Stimulated activated CD4-positive, alpha-beta T cell treated with anti-CD3 and anti-CD28 coated beads, Interleukin-1b, Interleukin-23, amount 100 ng/mL, for 1 hour (primary cell): Measurements from ENCODE around the gene SLC15A3.

Experiments
- DNase-seq, 2 donors: peaks; one replicate each; pipeline ENCODE4 v3.0.0-alpha.2; 2020; ENCODE audit warnings: low read depth in 2 of 2

Gene SLC15A3

DNA sequence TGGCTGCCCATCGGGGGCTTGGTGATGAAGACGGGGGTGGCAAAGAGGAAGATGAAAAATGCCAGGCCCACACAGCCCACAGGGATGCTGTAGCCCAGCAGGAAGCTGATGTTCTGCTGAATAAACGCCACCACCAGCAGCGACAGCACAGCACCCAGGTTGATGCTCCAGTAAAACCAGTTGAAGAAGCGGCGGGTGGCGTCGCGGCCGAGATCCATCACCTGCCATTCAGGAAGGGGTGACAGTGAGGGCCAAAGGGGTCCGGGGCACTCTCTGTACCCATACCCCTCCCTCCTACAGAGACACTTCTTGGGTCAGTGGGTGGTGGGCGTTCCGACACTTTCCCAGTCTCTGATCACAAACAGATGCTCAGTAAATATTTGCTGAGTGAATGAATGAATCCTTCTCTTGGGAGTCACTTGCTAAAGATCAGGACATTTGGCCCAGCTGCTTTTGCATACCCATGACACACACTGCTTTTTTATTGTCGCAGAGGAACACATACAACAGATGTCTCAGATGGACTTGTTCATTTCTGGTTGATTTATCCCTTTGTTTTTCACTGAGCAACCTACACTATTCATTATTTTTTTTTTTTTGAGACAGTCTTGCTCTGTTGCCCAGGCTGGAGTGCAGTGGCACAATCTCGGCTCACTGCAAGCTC, 5.2 kb downstream of the SLC15A3 start:
- DNase-seq: no peak

GRCh38 chr11:60945295-60945667, 6.7 kb downstream of the SLC15A3 start:
- DNase-seq: no peak

GRCh38 chr11:60944490-60945294, 7.3 kb downstream of the SLC15A3 start:
- DNase-seq: no peak

DNA sequence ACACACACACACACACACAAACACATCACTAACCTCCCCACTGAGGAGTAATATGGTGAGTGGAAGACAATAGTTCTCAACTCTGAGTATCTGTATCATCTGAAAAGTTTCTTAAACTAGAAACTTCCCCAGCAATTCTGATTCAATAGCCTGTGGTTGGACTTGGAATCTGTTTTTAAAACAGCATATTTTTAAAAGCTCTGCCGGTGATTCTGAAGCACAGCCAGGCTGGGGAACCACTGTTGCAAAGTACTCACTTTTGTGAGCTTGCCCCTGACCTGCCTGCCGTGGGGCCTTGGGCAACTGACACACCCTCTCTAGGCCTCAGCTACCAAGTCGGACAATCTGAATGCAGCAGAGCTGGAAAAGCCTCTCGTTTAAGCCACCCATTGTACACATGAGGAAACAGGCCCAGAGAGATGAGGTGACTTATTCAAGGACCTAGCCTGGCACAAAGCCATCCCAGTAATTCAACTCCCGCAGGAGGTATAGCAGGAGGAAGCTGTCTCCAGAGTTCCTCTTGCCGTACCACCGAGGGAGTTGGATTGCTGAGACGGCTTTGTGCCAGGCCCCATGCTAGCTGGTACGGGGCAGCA, 8.9 kb downstream of the SLC15A3 start:
- no peak for DNase-seq

- no peak for DNase-seq
Observed at GRCh38 chr11:60942219-60942618, 9.8 kb downstream of the SLC15A3 start.

- DNase-seq: no peak
Observed at GRCh38 chr11:60941371-60942119, 10.4 kb downstream of the SLC15A3 start.

DNA sequence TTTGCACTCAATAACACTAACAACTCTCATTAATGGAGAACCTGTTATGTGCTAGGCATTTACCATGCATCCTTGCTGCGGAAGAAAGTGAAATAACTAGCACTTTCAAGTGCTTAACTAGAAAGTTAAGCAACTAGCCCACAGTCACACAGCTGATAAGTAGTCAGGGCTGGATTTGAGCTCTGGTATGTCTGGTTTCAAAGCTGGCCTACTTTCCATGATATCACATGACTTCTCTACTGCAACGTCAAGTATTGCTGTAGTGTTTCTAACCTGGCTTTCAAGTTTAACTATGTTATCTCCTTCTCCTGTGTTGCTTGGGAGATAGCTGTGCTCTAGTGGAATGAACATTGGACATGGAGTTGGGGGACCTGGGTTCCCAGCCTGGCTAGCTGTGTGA, 12.1 kb downstream of the SLC15A3 start:
- DNase-seq: no peak

- DNase-seq: no peak
Observed at GRCh38 chr11:60939301-60939700, 12.7 kb downstream of the SLC15A3 start.

DNA sequence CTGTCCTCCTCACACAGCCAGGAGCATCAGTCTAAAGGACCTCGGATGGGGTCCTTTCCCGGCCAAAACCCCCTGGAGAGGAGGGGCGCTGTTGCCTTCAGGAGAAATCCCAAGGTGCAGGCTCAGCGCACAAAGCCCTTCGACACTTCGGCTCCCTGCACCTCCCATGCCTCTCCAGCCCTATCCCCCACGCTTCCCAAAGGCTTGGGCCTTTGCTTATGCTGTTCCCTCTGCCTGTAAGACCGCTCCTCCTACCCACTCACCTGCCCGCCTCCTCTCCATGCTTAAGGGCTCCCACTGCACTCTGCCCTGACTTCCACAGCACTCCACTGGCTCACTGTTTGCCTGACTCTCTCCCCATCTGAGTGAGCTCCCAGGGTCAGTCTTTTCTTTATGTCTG, 13.5 kb downstream of the SLC15A3 start:
- no peak for DNase-seq

- DNase-seq: no peak
Observed at GRCh38 chr11:60937811-60938210, 14.2 kb downstream of the SLC15A3 start.

DNA sequence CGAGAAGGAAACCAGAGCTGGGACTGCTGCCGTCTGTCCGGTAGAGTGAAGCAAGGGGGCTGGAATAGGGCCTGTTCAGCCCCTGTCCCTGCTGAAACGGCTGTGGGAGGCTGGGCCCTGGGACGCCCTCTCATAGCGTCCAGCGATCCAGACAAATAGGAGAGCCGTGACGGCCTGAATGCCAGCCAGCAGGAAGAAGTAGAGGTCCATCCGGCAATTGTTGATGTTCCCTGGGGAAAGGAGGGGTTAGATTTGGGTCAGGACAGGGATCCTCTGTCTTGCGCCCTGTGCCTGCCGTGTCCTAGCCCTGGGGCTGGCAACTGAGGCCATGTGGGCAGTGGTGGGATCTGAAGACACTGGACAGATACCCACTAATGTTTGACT, 14.8 kb downstream of the SLC15A3 start:
- DNase-seq: no peak

DNA sequence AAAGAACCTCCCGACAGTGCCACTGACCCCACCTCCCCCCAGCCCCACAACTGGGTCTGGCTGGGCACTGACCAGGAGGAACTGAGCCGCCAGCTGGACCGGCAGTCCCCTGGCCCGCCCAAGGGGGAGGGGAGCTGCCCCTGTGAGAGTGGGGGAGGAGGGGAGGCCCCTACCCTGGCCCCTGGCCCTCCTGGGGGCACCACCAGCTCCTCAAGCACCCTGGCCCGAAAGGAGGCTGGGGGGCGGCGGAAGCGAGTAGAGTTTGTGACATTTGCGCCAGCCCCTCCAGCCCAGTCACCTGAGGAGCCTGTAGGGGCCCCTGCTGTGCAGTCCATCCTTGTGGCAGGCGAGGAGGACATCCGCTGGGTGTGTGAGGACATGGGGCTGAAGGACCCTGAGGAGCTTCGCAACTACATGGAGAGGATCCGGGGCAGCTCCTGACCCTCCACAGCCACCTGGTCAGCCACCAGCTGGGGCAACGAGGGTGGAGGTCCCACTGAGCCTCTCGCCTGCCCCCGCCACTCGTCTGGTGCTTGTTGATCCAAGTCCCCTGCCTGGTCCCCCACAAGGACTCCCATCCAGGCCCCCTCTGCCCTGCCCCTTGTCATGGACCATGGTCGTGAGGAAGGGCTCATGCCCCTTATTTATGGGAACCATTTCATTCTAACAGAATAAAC, 15.4 kb downstream of the SLC15A3 start:
- no peak for DNase-seq

- no peak for DNase-seq
Observed at GRCh38 chr11:60935676-60936442, 16.1 kb downstream of the SLC15A3 start.

- no peak for DNase-seq
Observed at GRCh38 chr11:60934790-60935605, 17.0 kb downstream of the SLC15A3 start.

GRCh38 chr11:60934124-60934789, 17.7 kb downstream of the SLC15A3 start:
- no peak for DNase-seq

GRCh38 chr11:60933416-60934123, 18.4 kb downstream of the SLC15A3 start:
- no peak for DNase-seq

DNA sequence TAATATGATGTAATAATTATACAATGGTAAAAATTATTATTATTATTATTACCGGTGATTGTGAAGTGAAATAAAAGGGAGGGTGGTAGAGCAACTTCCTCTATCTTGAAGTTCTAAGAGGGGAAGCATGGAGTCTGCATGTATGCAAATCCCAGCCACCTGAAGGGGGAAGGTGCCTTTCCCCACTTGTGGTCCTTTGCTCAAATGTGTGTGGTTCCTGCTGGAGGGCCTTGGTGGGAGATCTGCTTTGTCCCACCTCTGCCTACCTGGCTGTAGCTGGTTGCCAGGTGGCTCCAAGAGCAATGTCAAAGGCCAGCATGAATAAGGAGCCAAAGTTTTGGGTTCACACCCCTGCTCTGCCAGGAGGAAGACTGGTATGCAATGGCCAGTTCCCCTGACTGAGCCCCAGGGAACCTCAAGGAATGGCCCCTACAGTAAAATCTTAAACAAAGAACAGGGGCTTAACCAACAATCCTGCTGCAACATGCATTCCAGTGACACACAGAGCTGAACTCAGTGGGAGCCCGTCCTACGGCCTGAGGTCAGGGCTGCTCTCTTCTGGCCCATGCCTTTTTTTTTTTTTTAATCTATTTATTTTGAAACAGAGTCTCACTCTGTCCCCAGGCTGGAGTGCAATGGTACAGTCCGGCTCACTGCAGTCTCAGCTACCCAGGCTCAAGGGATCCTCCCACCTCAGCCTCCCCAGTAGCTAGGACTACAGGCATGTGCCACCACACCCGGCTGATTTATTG, 19.2 kb downstream of the SLC15A3 start:
- DNase-seq: no peak

- DNase-seq: no peak
Observed at GRCh38 chr11:60931917-60932316, 20.1 kb downstream of the SLC15A3 start.
